ENCODE data around the gene RGS3. TPM values are rescaled to one million over a fixed set of nuclear protein-coding genes. Genes with fewer than 3 reads are reported as not detected.

The RGS3 gene
- total RNA-seq, 1 experiment from 2014 or later: 39.4 TPM

DNA sequence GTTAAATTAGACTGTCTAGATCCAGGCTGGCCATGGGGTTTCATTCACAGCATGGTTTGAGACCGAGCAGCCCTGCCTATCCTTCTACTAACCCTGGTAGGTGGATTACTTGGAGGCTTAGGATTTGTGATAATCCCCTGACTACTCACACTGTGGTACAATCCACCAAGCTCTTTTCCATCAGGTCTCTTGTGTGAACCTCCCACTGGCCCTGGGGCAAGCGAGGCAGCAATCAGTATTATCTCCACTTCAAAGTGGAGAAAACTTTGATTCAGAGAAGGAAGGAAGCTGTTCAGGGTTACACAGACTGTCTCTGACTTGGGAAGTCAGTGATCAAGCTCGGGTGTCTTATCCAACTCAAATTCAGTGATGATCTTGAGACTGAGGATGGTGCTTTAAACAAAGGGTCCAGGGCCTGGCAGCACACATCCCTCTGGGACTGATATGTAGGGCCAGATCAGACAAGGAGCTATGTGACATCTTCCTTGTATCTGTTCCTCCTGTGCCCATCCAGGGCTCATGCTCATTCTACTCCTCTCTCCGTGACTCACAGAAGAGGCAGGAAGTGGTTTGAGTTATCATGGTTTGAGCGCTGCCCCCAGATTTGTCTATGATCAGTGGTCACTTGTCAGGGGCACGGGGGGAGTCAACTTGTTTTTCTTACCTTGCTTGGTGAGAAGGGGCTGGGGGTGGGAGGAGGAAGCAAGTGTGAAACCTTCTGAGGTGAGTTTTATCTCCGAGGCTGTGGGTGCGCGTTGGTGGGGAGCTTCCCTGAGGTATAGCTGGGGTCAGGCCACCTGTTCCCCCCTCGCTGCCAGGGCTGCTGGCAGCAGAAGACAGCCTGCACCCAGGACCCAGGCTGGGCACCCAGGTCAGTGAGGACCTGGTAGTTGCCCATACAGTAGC lies 48.6 kb downstream of the RGS3 start:
- H3K4me3 ChIP-seq (replicated peaks in 1 of 2; ENCODE audit: low read depth in 1 of 2, low read length in 2 of 2): no peak overlapping the region
- CTCF ChIA-PET: no interaction called here
- H3K9me2 ChIP-seq (ENCODE audit: insufficient read depth): no peaks in the 10 kb centered on the region
- intact Hi-C loops (cut with micrococcal nuclease): no loop called here
- no peak overlapping the region for H3K9ac ChIP-seq (ENCODE audit: low read length)
- no peaks in the 10 kb centered on the region for H3K4me1 ChIP-seq (ENCODE audit: control insufficient read depth in 1 of 2, insufficient read depth in 2 of 2, low read length in 2 of 2)
- TF ChIP-seq YY1 (IDR thresholded peaks at IDR 0.05; ENCODE audit: extremely low read depth, insufficient replicate concordance, low read depth, low read length) (no peak), CEBPB (IDR thresholded peaks at IDR 0.05; ENCODE audit: low read depth) (no peak), SRF (IDR thresholded peaks at IDR 0.05; ENCODE audit: low read depth) (no peak), EGR1 (IDR thresholded peaks at IDR 0.05; ENCODE audit: low read depth) (no peak), POLR2AphosphoS5 (IDR thresholded peaks at IDR 0.05; ENCODE audit: low read depth, low read length) (no peak), POLR2A (IDR thresholded peaks at IDR 0.05; ENCODE audit: borderline replicate concordance, extremely low read depth, insufficient read depth, insufficient read length) (no peak), ZNF274 (IDR thresholded peaks at IDR 0.05; ENCODE audit: low read depth, low read length) (no peak), SIN3A (IDR thresholded peaks at IDR 0.05; ENCODE audit: low read depth) (no peak), JUND (IDR thresholded peaks at IDR 0.05) (no peak), ZFX (IDR thresholded peaks at IDR 0.05) (no peak), ELF1 (IDR thresholded peaks at IDR 0.05; ENCODE audit: borderline replicate concordance, low read depth) (no peak)
- TF ChIP-seq, protein P1, sequence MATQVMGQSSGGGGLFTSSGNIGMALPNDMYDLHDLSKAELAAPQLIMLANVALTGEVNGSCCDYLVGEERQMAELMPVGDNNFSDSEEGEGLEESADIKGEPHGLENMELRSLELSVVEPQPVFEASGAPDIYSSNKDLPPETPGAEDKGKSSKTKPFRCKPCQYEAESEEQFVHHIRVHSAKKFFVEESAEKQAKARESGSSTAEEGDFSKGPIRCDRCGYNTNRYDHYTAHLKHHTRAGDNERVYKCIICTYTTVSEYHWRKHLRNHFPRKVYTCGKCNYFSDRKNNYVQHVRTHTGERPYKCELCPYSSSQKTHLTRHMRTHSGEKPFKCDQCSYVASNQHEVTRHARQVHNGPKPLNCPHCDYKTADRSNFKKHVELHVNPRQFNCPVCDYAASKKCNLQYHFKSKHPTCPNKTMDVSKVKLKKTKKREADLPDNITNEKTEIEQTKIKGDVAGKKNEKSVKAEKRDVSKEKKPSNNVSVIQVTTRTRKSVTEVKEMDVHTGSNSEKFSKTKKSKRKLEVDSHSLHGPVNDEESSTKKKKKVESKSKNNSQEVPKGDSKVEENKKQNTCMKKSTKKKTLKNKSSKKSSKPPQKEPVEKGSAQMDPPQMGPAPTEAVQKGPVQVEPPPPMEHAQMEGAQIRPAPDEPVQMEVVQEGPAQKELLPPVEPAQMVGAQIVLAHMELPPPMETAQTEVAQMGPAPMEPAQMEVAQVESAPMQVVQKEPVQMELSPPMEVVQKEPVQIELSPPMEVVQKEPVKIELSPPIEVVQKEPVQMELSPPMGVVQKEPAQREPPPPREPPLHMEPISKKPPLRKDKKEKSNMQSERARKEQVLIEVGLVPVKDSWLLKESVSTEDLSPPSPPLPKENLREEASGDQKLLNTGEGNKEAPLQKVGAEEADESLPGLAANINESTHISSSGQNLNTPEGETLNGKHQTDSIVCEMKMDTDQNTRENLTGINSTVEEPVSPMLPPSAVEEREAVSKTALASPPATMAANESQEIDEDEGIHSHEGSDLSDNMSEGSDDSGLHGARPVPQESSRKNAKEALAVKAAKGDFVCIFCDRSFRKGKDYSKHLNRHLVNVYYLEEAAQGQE (IDR thresholded peaks at IDR 0.05; ENCODE audit: low read depth): no peak
- TF ChIP-seq, protein P2, sequence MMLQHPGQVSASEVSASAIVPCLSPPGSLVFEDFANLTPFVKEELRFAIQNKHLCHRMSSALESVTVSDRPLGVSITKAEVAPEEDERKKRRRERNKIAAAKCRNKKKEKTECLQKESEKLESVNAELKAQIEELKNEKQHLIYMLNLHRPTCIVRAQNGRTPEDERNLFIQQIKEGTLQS (IDR thresholded peaks at IDR 0.05): no peak
- TF ChIP-seq, protein P3, sequence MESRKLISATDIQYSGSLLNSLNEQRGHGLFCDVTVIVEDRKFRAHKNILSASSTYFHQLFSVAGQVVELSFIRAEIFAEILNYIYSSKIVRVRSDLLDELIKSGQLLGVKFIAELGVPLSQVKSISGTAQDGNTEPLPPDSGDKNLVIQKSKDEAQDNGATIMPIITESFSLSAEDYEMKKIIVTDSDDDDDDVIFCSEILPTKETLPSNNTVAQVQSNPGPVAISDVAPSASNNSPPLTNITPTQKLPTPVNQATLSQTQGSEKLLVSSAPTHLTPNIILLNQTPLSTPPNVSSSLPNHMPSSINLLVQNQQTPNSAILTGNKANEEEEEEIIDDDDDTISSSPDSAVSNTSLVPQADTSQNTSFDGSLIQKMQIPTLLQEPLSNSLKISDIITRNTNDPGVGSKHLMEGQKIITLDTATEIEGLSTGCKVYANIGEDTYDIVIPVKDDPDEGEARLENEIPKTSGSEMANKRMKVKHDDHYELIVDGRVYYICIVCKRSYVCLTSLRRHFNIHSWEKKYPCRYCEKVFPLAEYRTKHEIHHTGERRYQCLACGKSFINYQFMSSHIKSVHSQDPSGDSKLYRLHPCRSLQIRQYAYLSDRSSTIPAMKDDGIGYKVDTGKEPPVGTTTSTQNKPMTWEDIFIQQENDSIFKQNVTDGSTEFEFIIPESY (IDR thresholded peaks at IDR 0.05; ENCODE audit: extremely low read depth, insufficient replicate concordance, low read length): no peak
- TF ChIP-seq, protein P4, sequence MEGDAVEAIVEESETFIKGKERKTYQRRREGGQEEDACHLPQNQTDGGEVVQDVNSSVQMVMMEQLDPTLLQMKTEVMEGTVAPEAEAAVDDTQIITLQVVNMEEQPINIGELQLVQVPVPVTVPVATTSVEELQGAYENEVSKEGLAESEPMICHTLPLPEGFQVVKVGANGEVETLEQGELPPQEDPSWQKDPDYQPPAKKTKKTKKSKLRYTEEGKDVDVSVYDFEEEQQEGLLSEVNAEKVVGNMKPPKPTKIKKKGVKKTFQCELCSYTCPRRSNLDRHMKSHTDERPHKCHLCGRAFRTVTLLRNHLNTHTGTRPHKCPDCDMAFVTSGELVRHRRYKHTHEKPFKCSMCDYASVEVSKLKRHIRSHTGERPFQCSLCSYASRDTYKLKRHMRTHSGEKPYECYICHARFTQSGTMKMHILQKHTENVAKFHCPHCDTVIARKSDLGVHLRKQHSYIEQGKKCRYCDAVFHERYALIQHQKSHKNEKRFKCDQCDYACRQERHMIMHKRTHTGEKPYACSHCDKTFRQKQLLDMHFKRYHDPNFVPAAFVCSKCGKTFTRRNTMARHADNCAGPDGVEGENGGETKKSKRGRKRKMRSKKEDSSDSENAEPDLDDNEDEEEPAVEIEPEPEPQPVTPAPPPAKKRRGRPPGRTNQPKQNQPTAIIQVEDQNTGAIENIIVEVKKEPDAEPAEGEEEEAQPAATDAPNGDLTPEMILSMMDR (IDR thresholded peaks at IDR 0.05 in 2 of 3, conservative IDR thresholded peaks at IDR 0.05 in 1 of 3; ENCODE audit: borderline replicate concordance in 1 of 3, insufficient read depth in 1 of 3, low read depth in 2 of 3, low read length in 2 of 3): no peak
- BruUV-seq (replicated peaks): no TSS peak
- H3K9me3 ChIP-seq (ENCODE audit: control insufficient read depth in 1 of 2, insufficient read depth in 1 of 2, low read depth in 1 of 2, low read length in 2 of 2): no peaks in the 10 kb centered on the region
- no peak overlapping the region for H2AFZ ChIP-seq (ENCODE audit: low read depth, low read length, poor library complexity, severe bottlenecking)
- no peak for DNase-seq (ENCODE audit: low read depth, low spot score)
- POLR2A ChIA-PET: no interaction called here
- no peaks in the 10 kb centered on the region; the same call in 1 of the 2 replicates for H3K79me2 ChIP-seq (ENCODE audit: insufficient read depth, low read length)
- no peaks in the 10 kb centered on the region for H3K27me3 ChIP-seq (ENCODE audit: insufficient read depth, low read length)
- H4K20me1 ChIP-seq (ENCODE audit: insufficient read depth): no peaks in the 10 kb centered on the region
- no peak overlapping the region for H3K4me2 ChIP-seq (ENCODE audit: low read length)
- no peak for ATAC-seq
- RAD21 ChIA-PET (ENCODE audit: low non-redundant PET in 1 of 2, low total read pairs in 2 of 2, uncharacterized antibody in 2 of 2, unreplicated experiment in 2 of 2): no interaction called here
- no peak overlapping the region for H3K27ac ChIP-seq (ENCODE audit: low read depth, low read length)
- peaks cover 21 to 26% of the 10 kb centered on the region in 2 experiments for H3K36me3 ChIP-seq (ENCODE audit: control insufficient read depth in 1 of 2, insufficient read depth in 2 of 2, low read length in 2 of 2)
